ENCODE results near the gene CLSTN2. TPM values are rescaled to one million over a fixed set of nuclear protein-coding genes. Genes with fewer than 3 reads are reported as not detected.

Gene CLSTN2
- total RNA-seq, 2 donors from 2014 or later, result 13.6 to 28.3 TPM

DNA sequence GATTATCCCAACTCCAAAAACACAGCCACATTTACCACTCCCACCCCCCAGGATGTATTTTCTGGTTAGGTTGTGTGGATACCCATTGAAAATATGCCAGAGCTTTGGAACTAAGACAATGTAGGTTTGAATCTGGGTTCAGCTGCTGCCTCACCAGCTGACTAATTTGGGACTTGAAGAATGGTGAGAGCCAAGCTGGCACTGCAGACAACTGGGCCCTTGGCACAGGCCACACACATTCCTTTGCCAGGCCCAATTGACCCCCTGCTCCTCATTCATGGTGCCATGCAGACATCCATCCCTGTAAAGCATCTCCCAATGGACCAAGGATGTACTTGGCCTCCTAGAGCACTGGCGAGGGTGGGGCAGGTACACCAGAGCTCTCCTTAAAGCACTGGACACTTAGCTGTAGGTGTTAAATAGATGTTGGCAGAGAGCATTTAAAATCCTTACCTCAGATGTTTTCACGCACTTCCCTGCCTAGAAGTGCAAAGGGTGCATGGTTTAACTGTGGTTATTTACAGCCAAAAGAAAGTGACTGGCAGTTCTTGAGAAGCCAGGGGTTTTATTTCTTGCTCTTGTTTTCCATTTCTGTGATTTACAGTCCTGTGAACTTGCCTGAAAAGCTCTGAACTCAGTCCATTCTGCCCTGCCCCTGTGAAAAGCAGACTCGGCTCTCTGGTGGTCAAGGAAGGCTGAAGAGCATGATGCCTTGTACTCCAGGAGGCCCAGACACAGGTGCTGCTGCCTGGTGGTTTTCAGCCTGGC is 138.5 kb downstream of the CLSTN2 start:
- Histone ChIP-seq H3K27ac (no peak overlapping the region), H3K36me3 (no peaks in the 10 kb centered on the region), H3K4me1 (no peaks in the 10 kb centered on the region), H3K9me3 (no peaks in the 10 kb centered on the region), H3K4me3 (no peak overlapping the region), H3K27me3 (no peaks in the 10 kb centered on the region)
- TF ChIP-seq, protein P1, sequence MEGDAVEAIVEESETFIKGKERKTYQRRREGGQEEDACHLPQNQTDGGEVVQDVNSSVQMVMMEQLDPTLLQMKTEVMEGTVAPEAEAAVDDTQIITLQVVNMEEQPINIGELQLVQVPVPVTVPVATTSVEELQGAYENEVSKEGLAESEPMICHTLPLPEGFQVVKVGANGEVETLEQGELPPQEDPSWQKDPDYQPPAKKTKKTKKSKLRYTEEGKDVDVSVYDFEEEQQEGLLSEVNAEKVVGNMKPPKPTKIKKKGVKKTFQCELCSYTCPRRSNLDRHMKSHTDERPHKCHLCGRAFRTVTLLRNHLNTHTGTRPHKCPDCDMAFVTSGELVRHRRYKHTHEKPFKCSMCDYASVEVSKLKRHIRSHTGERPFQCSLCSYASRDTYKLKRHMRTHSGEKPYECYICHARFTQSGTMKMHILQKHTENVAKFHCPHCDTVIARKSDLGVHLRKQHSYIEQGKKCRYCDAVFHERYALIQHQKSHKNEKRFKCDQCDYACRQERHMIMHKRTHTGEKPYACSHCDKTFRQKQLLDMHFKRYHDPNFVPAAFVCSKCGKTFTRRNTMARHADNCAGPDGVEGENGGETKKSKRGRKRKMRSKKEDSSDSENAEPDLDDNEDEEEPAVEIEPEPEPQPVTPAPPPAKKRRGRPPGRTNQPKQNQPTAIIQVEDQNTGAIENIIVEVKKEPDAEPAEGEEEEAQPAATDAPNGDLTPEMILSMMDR (IDR thresholded peaks at IDR 0.05), result no peak
- DNase-seq (ENCODE audit: low spot score), result no peak

DNA sequence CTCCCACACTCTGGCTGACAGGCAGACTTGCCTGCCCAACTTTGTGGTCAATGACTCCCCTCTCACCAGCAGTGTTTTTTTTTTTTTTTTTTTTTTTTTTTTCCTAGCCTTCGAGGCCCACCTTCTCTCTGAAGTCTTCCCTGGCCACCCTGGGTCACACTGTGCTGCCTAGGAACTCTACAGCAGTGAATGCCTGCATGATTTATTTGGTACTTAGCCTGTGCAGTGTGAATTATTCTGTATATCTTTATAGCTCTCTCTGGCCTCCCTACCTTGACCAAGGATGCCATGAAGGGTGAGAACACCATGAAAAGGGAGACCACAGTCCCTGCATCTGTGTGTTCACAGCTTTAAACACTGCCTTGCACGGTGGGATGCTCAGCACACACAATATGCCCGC is 141.6 kb downstream of the CLSTN2 start:
- no peaks in the 10 kb centered on the region for H3K4me1 ChIP-seq
- no peak overlapping the region for H3K4me3 ChIP-seq
- no peaks in the 10 kb centered on the region for H3K9me3 ChIP-seq
- H3K27me3 ChIP-seq, result no peaks in the 10 kb centered on the region
- H3K36me3 ChIP-seq, result no peaks in the 10 kb centered on the region
- H3K27ac ChIP-seq, result no peak overlapping the region
- TF ChIP-seq, protein P1 (IDR thresholded peaks at IDR 0.05), result no peak
- DNase-seq (ENCODE audit: low spot score), result no peak

DNA sequence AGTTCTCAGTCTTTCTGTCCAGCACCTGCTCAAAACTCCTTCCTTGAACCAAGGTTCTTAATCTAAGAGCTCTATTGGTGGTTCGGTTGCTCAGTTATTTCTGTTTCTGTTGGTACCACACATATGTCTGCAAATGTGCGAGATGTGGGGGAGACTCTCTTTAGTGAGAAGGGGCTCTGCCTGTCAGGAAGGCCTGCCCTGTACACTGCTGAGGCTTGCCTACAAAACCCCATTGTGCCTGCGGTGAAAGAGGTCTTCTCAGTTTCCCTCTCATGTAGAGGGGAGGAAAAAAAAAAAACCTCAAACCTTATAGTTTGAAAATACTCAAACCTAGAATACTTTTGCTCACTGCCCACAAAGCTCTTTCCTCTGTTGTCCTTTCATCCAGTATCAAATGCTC is 142.4 kb downstream of the CLSTN2 start:
- DNase-seq (ENCODE audit: low spot score), result no peak
- Histone ChIP-seq H3K4me3 (no peak overlapping the region), H3K27me3 (no peaks in the 10 kb centered on the region), H3K4me1 (no peaks in the 10 kb centered on the region), H3K27ac (no peak overlapping the region), H3K9me3 (no peaks in the 10 kb centered on the region), H3K36me3 (no peaks in the 10 kb centered on the region)
- TF ChIP-seq, protein P1 (IDR thresholded peaks at IDR 0.05), result no peak

DNA sequence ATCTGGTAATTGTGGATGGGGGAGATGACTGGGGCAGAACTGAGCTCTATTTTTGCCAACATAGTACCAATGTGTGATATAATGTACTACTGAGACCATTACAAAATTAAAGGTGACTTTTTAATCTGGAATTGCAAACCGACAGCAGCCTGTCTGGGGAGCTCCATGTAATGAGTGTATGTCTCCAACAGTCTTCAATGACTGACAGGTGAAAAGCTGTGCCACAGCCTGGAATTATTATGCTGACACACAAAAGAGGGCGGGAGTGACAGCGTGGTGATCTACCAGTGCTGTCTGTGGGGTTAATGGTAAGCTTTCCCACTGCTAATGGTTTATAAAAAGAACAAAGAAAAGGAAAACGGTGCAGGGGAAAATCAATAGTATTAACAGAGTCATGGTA is 143.4 kb downstream of the CLSTN2 start:
- no peak overlapping the region for H3K4me3 ChIP-seq
- H3K4me1 ChIP-seq, result no peaks in the 10 kb centered on the region
- TF ChIP-seq, protein P1 (IDR thresholded peaks at IDR 0.05), result no peak
- H3K27ac ChIP-seq, result no peak overlapping the region
- no peaks in the 10 kb centered on the region for H3K9me3 ChIP-seq
- H3K36me3 ChIP-seq, result no peaks in the 10 kb centered on the region
- H3K27me3 ChIP-seq, result no peaks in the 10 kb centered on the region
- no peak for DNase-seq (ENCODE audit: low spot score)

DNA sequence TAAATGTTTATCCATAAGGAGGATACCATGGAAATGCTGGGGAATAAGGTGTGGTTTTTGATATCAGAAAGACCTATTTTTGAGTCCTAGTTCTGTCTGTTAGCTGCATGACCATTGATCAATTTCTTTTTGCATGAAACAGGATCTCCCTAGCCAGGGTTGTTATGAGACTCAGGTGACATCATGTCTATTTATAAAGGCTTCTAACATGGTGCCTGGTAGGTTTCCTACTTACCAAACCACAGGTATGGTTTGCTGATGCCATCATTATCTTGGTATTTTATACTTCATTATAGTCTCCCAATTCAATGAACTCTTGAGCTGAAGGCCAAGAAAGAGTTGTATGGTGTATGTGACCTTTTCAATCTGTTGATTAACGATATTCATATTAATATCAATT is 144.0 kb downstream of the CLSTN2 start:
- Histone ChIP-seq H3K9me3 (no peaks in the 10 kb centered on the region), H3K27me3 (no peaks in the 10 kb centered on the region), H3K4me1 (no peaks in the 10 kb centered on the region), H3K27ac (no peak overlapping the region), H3K4me3 (no peak overlapping the region), H3K36me3 (no peaks in the 10 kb centered on the region)
- TF ChIP-seq, protein P1 (IDR thresholded peaks at IDR 0.05), result no peak
- no peak for DNase-seq (ENCODE audit: low spot score)

DNA sequence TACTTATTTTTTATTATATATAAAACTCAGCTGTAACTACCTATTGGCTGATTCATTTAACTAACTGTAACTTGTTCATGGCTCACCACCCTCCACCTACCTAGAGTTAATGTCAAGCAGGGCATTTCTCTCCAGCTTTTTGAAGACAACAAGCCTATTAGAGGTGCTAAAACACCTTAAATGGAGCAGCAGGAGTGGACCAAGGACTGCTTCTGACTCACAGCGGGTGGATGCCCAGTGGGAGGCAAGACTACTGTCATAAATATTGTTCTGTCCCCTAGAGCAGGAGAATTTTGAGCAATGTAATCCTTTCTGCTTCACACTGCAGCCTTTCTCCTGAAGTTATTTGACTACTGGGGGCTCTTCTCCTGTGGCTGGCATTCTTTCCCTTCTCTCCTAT is 146.9 kb downstream of the CLSTN2 start:
- Histone ChIP-seq H3K27ac (no peak overlapping the region), H3K36me3 (no peaks in the 10 kb centered on the region), H3K9me3 (no peaks in the 10 kb centered on the region), H3K27me3 (no peaks in the 10 kb centered on the region), H3K4me1 (no peaks in the 10 kb centered on the region), H3K4me3 (no peak overlapping the region)
- TF ChIP-seq, protein P1 (IDR thresholded peaks at IDR 0.05), result no peak
- DNase-seq (ENCODE audit: low spot score), result no peak

All from right atrium auricular region (tissue), 2 donors.